Sigmoid colon (tissue), 3 donors: ENCODE data around the gene ELMOD2.

ENCODE experiments used
- POLR2A ChIP-seq, 2 donors: fragments of 450-650 bp; IDR thresholded peaks; one replicate each; pipeline ENCODE4 v1.6.1; 2016; ENCODE audit warnings: antibody characterized with exemption in 2 of 2, mild to moderate bottlenecking in 2 of 2, moderate library complexity in 2 of 2
- TF ChIP-seq, protein P1 (sequence below), 4 experiments: fragments of 450-650 bp in 3 of 4; fragments of 200-600 bp in 1 of 4; IDR thresholded peaks; one replicate each; pipeline ENCODE4 v1.5.1; 2016 to 2019; ENCODE audit warnings: antibody characterized with exemption in 4 of 4, mild to moderate bottlenecking in 3 of 4, moderate library complexity in 2 of 4

DNA sequence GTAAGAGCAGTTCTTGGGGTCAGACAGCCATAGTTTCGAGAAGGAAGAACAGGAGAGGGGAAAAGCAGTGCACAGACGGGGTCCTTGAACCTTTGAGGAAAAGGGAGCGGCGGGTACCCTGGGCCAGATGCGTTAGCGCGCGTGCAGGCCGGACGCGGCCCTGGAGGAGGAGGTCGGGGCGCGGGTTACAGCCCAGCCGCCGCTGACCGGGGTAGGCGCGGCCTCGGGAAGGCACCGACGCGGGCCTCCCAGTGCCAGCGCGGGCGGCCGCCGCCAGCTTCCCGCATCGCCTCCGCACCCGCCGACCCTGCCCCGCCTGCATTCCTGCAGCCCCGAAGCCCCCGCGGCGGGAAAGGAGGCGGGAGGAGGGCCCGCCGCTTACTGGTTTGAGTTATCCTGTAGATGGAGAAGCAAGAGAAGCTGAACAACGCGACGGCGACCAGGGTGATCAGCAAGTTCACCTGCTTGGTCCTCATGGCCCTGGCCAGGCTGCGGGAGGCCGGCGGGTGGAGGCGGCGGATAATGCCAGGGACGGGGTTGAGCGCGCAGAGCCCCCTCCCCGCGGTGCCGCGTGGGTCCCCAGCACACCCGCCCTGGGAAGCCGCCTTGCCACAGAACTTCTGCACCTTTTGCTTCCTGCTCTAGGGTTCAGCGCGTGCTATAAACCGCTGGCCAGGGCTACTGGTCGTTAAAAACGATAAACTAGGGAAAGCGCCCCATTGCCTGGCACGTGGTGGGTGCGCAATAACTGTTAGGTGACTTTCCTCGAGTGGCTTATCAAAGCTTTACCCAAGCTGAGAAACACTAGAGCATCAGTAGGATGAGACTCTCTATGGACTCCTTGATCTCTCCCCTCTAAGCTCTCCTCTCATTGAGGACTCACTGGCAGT is 26.0 kb upstream of the ELMOD2 start, which contains the start of gene MGAT4D:
- TF ChIP-seq, protein P1, sequence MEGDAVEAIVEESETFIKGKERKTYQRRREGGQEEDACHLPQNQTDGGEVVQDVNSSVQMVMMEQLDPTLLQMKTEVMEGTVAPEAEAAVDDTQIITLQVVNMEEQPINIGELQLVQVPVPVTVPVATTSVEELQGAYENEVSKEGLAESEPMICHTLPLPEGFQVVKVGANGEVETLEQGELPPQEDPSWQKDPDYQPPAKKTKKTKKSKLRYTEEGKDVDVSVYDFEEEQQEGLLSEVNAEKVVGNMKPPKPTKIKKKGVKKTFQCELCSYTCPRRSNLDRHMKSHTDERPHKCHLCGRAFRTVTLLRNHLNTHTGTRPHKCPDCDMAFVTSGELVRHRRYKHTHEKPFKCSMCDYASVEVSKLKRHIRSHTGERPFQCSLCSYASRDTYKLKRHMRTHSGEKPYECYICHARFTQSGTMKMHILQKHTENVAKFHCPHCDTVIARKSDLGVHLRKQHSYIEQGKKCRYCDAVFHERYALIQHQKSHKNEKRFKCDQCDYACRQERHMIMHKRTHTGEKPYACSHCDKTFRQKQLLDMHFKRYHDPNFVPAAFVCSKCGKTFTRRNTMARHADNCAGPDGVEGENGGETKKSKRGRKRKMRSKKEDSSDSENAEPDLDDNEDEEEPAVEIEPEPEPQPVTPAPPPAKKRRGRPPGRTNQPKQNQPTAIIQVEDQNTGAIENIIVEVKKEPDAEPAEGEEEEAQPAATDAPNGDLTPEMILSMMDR (IDR thresholded peaks at IDR 0.05), result no peak
- no peak for TF ChIP-seq POLR2A (IDR thresholded peaks at IDR 0.05)
